Cardiac muscle cell (in vitro differentiated cells and primary cell): ENCODE data around the gene KCTD19. TPM values are rescaled to one million over a fixed set of nuclear protein-coding genes. Genes with fewer than 3 reads are reported as not detected.

Experiments
- DNase-seq, 2 donors: peaks; one replicate each; pipeline versions ENCODE4 v3.0.0 to v3.0.0-alpha.2; 2010 to 2017; ENCODE audit warnings: low read depth in 1 of 2, low spot score in 1 of 2
- H3K27ac ChIP-seq: fragments of 200-600 bp; sonication (generic); 2 replicates; pipeline ENCODE4 v1.5.1; 2016
- H3K27me3 ChIP-seq: fragments of 200-600 bp; sonication (generic); 2 replicates; pipeline ENCODE4 v1.6.0; 2016; ENCODE audit warnings: control low read depth
- H3K36me3 ChIP-seq: fragments of 200-600 bp; sonication (generic); 2 replicates; pipeline ENCODE4 v1.5.1; 2016; ENCODE audit warnings: control low read depth
- H3K4me1 ChIP-seq: fragments of 200-600 bp; sonication (generic); 2 replicates; pipeline ENCODE4 v1.8.1; 2017; ENCODE audit warnings: low read depth, mild to moderate bottlenecking, mixed run types
- H3K4me3 ChIP-seq: fragments of 200-600 bp; sonication (generic); 2 replicates; pipeline ENCODE4 v1.5.1; 2016; ENCODE audit warnings: mild to moderate bottlenecking
- H3K9me3 ChIP-seq: fragments of 200-600 bp; sonication (generic); 2 replicates; pipeline ENCODE4 v1.5.1; 2017; ENCODE audit warnings: low read depth, mild to moderate bottlenecking, control low read depth
- polyA plus RNA-seq: library from polyadenylated mRNA; unstranded; fragments of >200 nt; fragmentation: Nextera tagmentation; extraction: Ambion mirVana; gene quantifications from 2 replicates; pipeline ENCODE4 v1.2.1, GENCODE V29; 2016
- total RNA-seq: library from RNA; depleted of rRNA; stranded (reverse); fragments of >200 nt; gene quantifications from 2 replicates; pipeline ENCODE4 v1.2.3, GENCODE V29; 2016
- TF ChIP-seq, protein P1 (sequence below): IDR thresholded peaks from 2 replicates; pipeline ENCODE4 v1.5.1; 2012; ENCODE audit warnings: low read depth, mild to moderate bottlenecking, low read length

KCTD19 gene
- total and polyA plus RNA-seq, 2 experiments from 2014 or later: 1.9 TPM; not detected in 1

- H3K36me3 ChIP-seq: no peaks in the 10 kb centered on the region
- H3K27ac ChIP-seq: no peak overlapping the region
- no peaks in the 10 kb centered on the region for H3K4me1 ChIP-seq
- TF ChIP-seq, protein P1, sequence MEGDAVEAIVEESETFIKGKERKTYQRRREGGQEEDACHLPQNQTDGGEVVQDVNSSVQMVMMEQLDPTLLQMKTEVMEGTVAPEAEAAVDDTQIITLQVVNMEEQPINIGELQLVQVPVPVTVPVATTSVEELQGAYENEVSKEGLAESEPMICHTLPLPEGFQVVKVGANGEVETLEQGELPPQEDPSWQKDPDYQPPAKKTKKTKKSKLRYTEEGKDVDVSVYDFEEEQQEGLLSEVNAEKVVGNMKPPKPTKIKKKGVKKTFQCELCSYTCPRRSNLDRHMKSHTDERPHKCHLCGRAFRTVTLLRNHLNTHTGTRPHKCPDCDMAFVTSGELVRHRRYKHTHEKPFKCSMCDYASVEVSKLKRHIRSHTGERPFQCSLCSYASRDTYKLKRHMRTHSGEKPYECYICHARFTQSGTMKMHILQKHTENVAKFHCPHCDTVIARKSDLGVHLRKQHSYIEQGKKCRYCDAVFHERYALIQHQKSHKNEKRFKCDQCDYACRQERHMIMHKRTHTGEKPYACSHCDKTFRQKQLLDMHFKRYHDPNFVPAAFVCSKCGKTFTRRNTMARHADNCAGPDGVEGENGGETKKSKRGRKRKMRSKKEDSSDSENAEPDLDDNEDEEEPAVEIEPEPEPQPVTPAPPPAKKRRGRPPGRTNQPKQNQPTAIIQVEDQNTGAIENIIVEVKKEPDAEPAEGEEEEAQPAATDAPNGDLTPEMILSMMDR: no peak
- DNase-seq: peak in 1 of 2 donors; percentile 98
- H3K9me3 ChIP-seq: no peaks in the 10 kb centered on the region
- peaks cover 18% of the 10 kb centered on the region for H3K27me3 ChIP-seq
- no peak overlapping the region for H3K4me3 ChIP-seq
Measured at GRCh38 chr16:67277294-67277998, 49.1 kb downstream of the KCTD19 start.

GRCh38 chr16:67275321-67275720, 51.2 kb downstream of the KCTD19 start:
- no peak overlapping the region for H3K4me3 ChIP-seq
- no peaks in the 10 kb centered on the region for H3K4me1 ChIP-seq
- no peak for DNase-seq
- TF ChIP-seq, protein P1: no peak
- no peaks in the 10 kb centered on the region for H3K9me3 ChIP-seq
- H3K27ac ChIP-seq: no peak overlapping the region
- no peaks in the 10 kb centered on the region for H3K36me3 ChIP-seq
- peaks cover 18% of the 10 kb centered on the region for H3K27me3 ChIP-seq

- peaks cover 4% of the 10 kb centered on the region for H3K4me1 ChIP-seq
- no peak overlapping the region for H3K27ac ChIP-seq
- H3K27me3 ChIP-seq: no peaks in the 10 kb centered on the region
- TF ChIP-seq, protein P1: no peak
- DNase-seq: no peak
- H3K4me3 ChIP-seq: no peak overlapping the region
- H3K36me3 ChIP-seq: no peaks in the 10 kb centered on the region
- no peaks in the 10 kb centered on the region for H3K9me3 ChIP-seq
Measured at GRCh38 chr16:67271446-67271845, 55.1 kb downstream of the KCTD19 start.

DNA sequence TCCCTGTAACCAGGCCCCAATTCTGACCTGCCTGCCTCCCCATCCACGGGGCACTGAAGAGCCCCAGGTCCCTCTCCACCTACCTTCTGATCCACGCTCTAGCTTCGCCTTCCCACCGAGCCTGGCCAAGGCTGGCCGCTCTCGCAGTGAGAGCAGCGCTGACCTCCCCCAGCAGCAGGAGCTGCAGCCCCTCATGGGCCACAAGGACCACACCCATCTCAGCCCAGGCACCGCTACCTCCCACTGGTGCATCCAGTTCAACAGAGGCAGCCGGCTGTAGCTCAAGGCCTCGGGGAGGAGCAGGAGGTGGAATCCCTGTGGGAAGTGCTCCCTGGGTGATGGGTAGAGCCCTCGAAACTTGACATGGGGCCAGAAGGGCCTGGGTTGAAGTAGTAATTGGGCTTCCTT, 55.6 kb downstream of the KCTD19 start:
- Histone ChIP-seq H3K9me3 (no peaks in the 10 kb centered on the region), H3K27me3 (no peaks in the 10 kb centered on the region), H3K4me3 (no peak overlapping the region), H3K27ac (no peak overlapping the region), H3K36me3 (no peaks in the 10 kb centered on the region), H3K4me1 (peaks cover 4% of the 10 kb centered on the region)
- no peak for DNase-seq
- TF ChIP-seq, protein P1: no peak

GRCh38 chr16:67269766-67270165, 56.8 kb downstream of the KCTD19 start:
- no peaks in the 10 kb centered on the region for H3K27me3 ChIP-seq
- no peak overlapping the region for H3K27ac ChIP-seq
- H3K9me3 ChIP-seq: no peaks in the 10 kb centered on the region
- H3K4me3 ChIP-seq: no peak overlapping the region
- DNase-seq: peak in 1 of 2 donors; percentile 42
- peaks cover 4% of the 10 kb centered on the region for H3K4me1 ChIP-seq
- no peaks in the 10 kb centered on the region for H3K36me3 ChIP-seq
- TF ChIP-seq, protein P1: no peak
